Endothelial cell of umbilical vein (primary cell): ENCODE results near the gene PUS7L. TPM values are rescaled to one million over a fixed set of nuclear protein-coding genes. Genes with fewer than 3 reads are reported as not detected.

Source experiments
- BruUV-seq: library from RNA; stranded (reverse); fragments of 400-500 nt; replicated peaks from 2 replicates; lab custom pipeline; 2021; lab: Mats Ljungman, UMichigan
- CTCF ChIA-PET: fragments of 300-600, 350-600 bp; sonication (Branson Sonifier 250); formaldehyde crosslinking; loops from one replicate; lab custom pipeline; 2021; ENCODE audit warnings: antibody characterized with exemption, inconsistent platforms; lab: Charles Lee
- POLR2A ChIA-PET: fragments of 300-600, 350-600 bp; sonication (Branson Sonifier 250); formaldehyde crosslinking; loops from one replicate; lab custom pipeline; 2021; ENCODE audit warnings: antibody characterized with exemption, inconsistent platforms; lab: Charles Lee
- DNase-seq: peaks from one replicate; pipeline ENCODE4 v3.0.0-alpha.2; 2011; ENCODE audit warnings: low read depth, low spot score
- FAIRE-seq: peaks from 2 replicates; lab custom pipeline; 2011; peaks lifted over from hg19 to GRCh38; lab: Jason Lieb, UNC
- H2AFZ ChIP-seq: 2 replicates; pipeline ENCODE4 v1.6.0; 2012; ENCODE audit warnings: low read depth, low read length, control low read depth, inconsistent platforms
- H3K27ac ChIP-seq: 2 replicates; pipeline ENCODE4 v1.5.1; 2011; ENCODE audit warnings: low read depth, mild to moderate bottlenecking, control low read depth, low read length, moderate library complexity; ENCODE audit not compliant: insufficient read depth
- H3K27me3 ChIP-seq, 2 experiments: 2 replicates each; pipeline versions ENCODE4 v1.6.0 to v1.6.1; 2011; ENCODE audit warnings: low read length in 2 of 2, mixed read lengths in 1 of 2; ENCODE audit not compliant: control insufficient read depth in 2 of 2, insufficient read depth in 2 of 2
- H3K36me3 ChIP-seq, 2 experiments: 2 replicates in 1 of 2; 3 replicates in 1 of 2; pipeline ENCODE4 v1.5.1; 2011; ENCODE audit warnings: low read length in 2 of 2, mild to moderate bottlenecking in 1 of 2, moderate library complexity in 1 of 2; ENCODE audit not compliant: control insufficient read depth in 2 of 2, insufficient read depth in 2 of 2; ENCODE audit errors: extremely low read depth in 1 of 2
- H3K4me1 ChIP-seq: 3 replicates; pipeline ENCODE4 v1.5.1; 2011; ENCODE audit warnings: mild to moderate bottlenecking, low read length; ENCODE audit not compliant: control insufficient read depth, insufficient read depth; ENCODE audit errors: extremely low read depth
- H3K4me2 ChIP-seq: 2 replicates; pipeline ENCODE4 v1.6.1; 2011; ENCODE audit warnings: low read length, control low read depth, mixed read lengths; ENCODE audit not compliant: insufficient read depth
- H3K4me3 ChIP-seq, 3 experiments: fragments of 200-600 bp in 1 of 3; sonication (generic), shearing (Covaris generic) in 1 of 3; replicated peaks in 1 of 3; 2 replicates each; pipeline ENCODE4 v1.5.1; 2011 to 2016; ENCODE audit warnings: control low read depth in 3 of 3, low read length in 3 of 3, mild to moderate bottlenecking in 2 of 3, inconsistent platforms in 1 of 3, low read depth in 1 of 3, moderate library complexity in 1 of 3; ENCODE audit not compliant: insufficient read depth in 1 of 3
- H3K79me2 ChIP-seq: 2 replicates; pipeline ENCODE4 v1.6.0; 2012; ENCODE audit warnings: low read length, inconsistent platforms; ENCODE audit not compliant: control insufficient read depth, insufficient read depth
- H3K9ac ChIP-seq: replicated peaks from 2 replicates; pipeline ENCODE3; 2011; ENCODE audit warnings: low read length, control low read depth; ENCODE audit not compliant: insufficient read depth; ENCODE audit errors: extremely low read depth
- H3K9me1 ChIP-seq: replicated peaks from 3 replicates; pipeline ENCODE4 v1.6.0; 2011; ENCODE audit warnings: mild to moderate bottlenecking, low read length; ENCODE audit not compliant: control insufficient read depth, insufficient read depth; ENCODE audit errors: extremely low read depth
- H3K9me3 ChIP-seq: replicated peaks from 2 replicates; pipeline ENCODE4 v1.5.1; 2012; ENCODE audit warnings: low read length, inconsistent platforms; ENCODE audit not compliant: control insufficient read depth, insufficient read depth
- H4K20me1 ChIP-seq: replicated peaks from 2 replicates; pipeline ENCODE3; 2011; ENCODE audit warnings: mild to moderate bottlenecking, low read length; ENCODE audit not compliant: control insufficient read depth, insufficient read depth; ENCODE audit errors: extremely low read depth
- CTCF ChIP-seq, 2 donors: IDR thresholded peaks; 1 replicate in 1 of 2; 2 replicates in 1 of 2; pipeline ENCODE4 v1.5.1; 2011; ENCODE audit warnings: low read length in 2 of 2, mild to moderate bottlenecking in 2 of 2, moderate library complexity in 2 of 2, control low read depth in 1 of 2, inconsistent platforms in 1 of 2, low read depth in 1 of 2; ENCODE audit not compliant: insufficient read depth in 1 of 2; ENCODE audit errors: extremely low read depth in 1 of 2
- EZH2 ChIP-seq: IDR thresholded peaks from 2 replicates; pipeline ENCODE4 v1.6.1; 2012; ENCODE audit warnings: borderline replicate concordance, low read depth, mild to moderate bottlenecking, moderate library complexity, low read length, inconsistent platforms; ENCODE audit not compliant: severe bottlenecking
- FOS ChIP-seq: IDR thresholded peaks from 2 replicates; pipeline ENCODE4 v1.6.1; 2011; ENCODE audit warnings: mild to moderate bottlenecking, low read length, moderate library complexity, borderline replicate concordance; ENCODE audit not compliant: insufficient read depth
- GATA2 ChIP-seq: IDR thresholded peaks from 2 replicates; pipeline ENCODE4 v1.7.0; 2011; ENCODE audit warnings: low read depth, mild to moderate bottlenecking, moderate library complexity, mixed read lengths, low read length; ENCODE audit not compliant: insufficient read length, insufficient read depth
- JUN ChIP-seq: IDR thresholded peaks from 2 replicates; pipeline ENCODE4 v1.6.1; 2011; ENCODE audit warnings: borderline replicate concordance, low read depth; ENCODE audit not compliant: insufficient read length, insufficient read depth
- MAX ChIP-seq: IDR thresholded peaks from 2 replicates; pipeline ENCODE4 v1.6.1; 2011; ENCODE audit not compliant: insufficient read depth, insufficient read length
- MYC ChIP-seq: IDR thresholded peaks from one replicate; pipeline ENCODE4 v1.6.1; 2011; ENCODE audit warnings: mild to moderate bottlenecking, low read depth, low read length
- POLR2A ChIP-seq: IDR thresholded peaks from 2 replicates; pipeline ENCODE4 v1.6.1; 2012; ENCODE audit warnings: low read depth, mild to moderate bottlenecking, control low read depth, low read length
- POLR2AphosphoS5 ChIP-seq: IDR thresholded peaks from 2 replicates; pipeline ENCODE4 v1.6.1; 2012; ENCODE audit warnings: low read depth, mild to moderate bottlenecking, control low read depth, low read length, moderate library complexity; ENCODE audit not compliant: insufficient read depth
- dilution Hi-C: fragments of 300-500 bp; cut with MboI; formaldehyde crosslinking; loops from one replicate; pipeline ENCODE4 v1.15.0; 2019; ENCODE audit warnings: low sequenced_read_pairs; ENCODE audit not compliant: extremely low pct_ligation_motif_present
- intact Hi-C: fragments of 100-400 bp; cut with micrococcal nuclease; formaldehyde crosslinking; loops from one replicate; pipeline ENCODE4 v1.10.0; 2022
- polyA plus RNA-seq, 4 experiments: library from polyadenylated mRNA; depleted of rRNA in 3 of 4; stranded (reverse) in 3 of 4; unstranded in 1 of 4; fragments of >200 nt; gene quantifications; 2 replicates each; pipeline versions ENCODE4 v1.2.1 to v1.2.3, GENCODE V29; 2011 to 2012; ENCODE audit warnings: missing spikeins in 1 of 4
- total RNA-seq: library from RNA; stranded (reverse); gene quantifications from 2 replicates; pipeline ENCODE4 v1.2.3, GENCODE V29; 2021

The PUS7L gene
- total and polyA plus RNA-seq, 2 donors (not counting 3 experiments of a cell fraction or from before 2014, with no cell fraction given): 1.8 to 13.1 TPM

DNA sequence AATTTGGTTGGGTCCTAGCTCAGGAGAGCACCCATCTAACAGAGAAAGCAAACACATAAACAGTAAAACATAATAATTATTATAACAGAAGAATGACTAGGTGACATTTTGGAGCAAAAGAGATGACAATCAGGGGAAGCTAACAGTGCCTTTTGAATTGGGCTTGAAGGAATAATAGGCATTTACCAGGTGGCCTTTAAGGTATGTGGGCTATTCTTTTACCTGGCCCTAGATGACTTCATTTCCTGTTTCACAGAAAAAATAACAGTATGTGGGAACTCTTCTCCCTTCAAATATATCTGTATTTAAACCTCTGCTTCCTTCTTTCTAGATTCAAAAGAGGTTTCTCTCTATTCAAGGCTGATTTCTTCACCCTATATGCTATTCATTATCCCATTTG, 4.0 kb upstream of the PUS7L start:
- Histone ChIP-seq H4K20me1 (no peaks in the 10 kb centered on the region), H2AFZ (no peak overlapping the region), H3K4me1 (peaks cover 14% of the 10 kb centered on the region), H3K4me3 (no peak overlapping the region), H3K36me3 (no peaks in the 10 kb centered on the region), H3K4me2 (no peak overlapping the region), H3K9me1 (no peaks in the 10 kb centered on the region), H3K79me2 (peaks cover 8% of the 10 kb centered on the region), H3K9ac (no peak overlapping the region), H3K27ac (no peak overlapping the region), H3K27me3 (no peaks in the 10 kb centered on the region), H3K9me3 (no peaks in the 10 kb centered on the region)
- TF ChIP-seq MYC: no peak
- TF ChIP-seq FOS: no peak
- no peak for TF ChIP-seq POLR2AphosphoS5
- no peak for TF ChIP-seq CTCF (IDR thresholded peaks at IDR 0.05; ENCODE audit: extremely low read depth in 1 of 2, insufficient read depth in 1 of 2, low read depth in 1 of 2, low read length in 2 of 2)
- TF ChIP-seq EZH2: no peak
- no peak for TF ChIP-seq GATA2
- no peak for TF ChIP-seq POLR2A
- no peak for TF ChIP-seq MAX
- TF ChIP-seq JUN: no peak
- CTCF ChIA-PET: interaction anchor here (0.9 to 2.3 kb wide), 4 partner anchors 9 to 120 kb away, joined by 3 to 5 read pairs (median 4); no protein-coding TSS in a partner anchor
- POLR2A ChIA-PET: no interaction called here
- no TSS peak for BruUV-seq
- intact Hi-C loops: no loop called here
- no peak for DNase-seq
- FAIRE-seq: no peak
- dilution Hi-C loops: no loop called here
